Nephron (organoid): Measurements from ENCODE around the gene FOXA3.

Experiments
- H3K27ac Mint-ChIP-seq, 3 experiments: 2 replicates each; pipeline ENCODE4 v1.8.0; 2020; ENCODE audit warnings: mixed read lengths in 3 of 3, mild to moderate bottlenecking in 2 of 3, moderate library complexity in 1 of 3
- H3K27me3 Mint-ChIP-seq: 2 replicates; pipeline ENCODE4 v1.8.0; 2021; ENCODE audit warnings: low read depth, mild to moderate bottlenecking, moderate library complexity, mixed read lengths
- H3K36me3 Mint-ChIP-seq: 2 replicates; pipeline ENCODE4 v1.8.0; 2020; ENCODE audit warnings: low read depth, mixed read lengths
- H3K4me1 Mint-ChIP-seq: 2 replicates; pipeline ENCODE4 v1.8.0; 2020; ENCODE audit warnings: mixed read lengths
- H3K4me3 Mint-ChIP-seq, 3 experiments: 2 replicates each; pipeline ENCODE4 v1.8.0; 2020; ENCODE audit warnings: mild to moderate bottlenecking in 3 of 3, mixed read lengths in 3 of 3, moderate library complexity in 2 of 3
- H3K9me3 Mint-ChIP-seq: 2 replicates; pipeline ENCODE4 v1.8.0; 2020; ENCODE audit warnings: mixed read lengths
- CTCF ChIP-seq, 3 experiments: fragments of 200-600 bp; sonication (generic); IDR thresholded peaks; one replicate each; pipeline ENCODE4 v1.5.0; 2021; ENCODE audit warnings: antibody characterized with exemption in 3 of 3; ENCODE audit not compliant: unreplicated experiment in 3 of 3

The FOXA3 gene

GRCh38 chr19:45917421-45918091, 53.4 kb downstream of the FOXA3 start:
- no peaks in the 10 kb centered on the region for H3K9me3 Mint-ChIP-seq
- H3K27me3 Mint-ChIP-seq: peaks cover 38% of the 10 kb centered on the region
- H3K4me1 Mint-ChIP-seq: no peaks in the 10 kb centered on the region
- H3K4me3 Mint-ChIP-seq: no peak overlapping the region
- no peaks in the 10 kb centered on the region for H3K36me3 Mint-ChIP-seq
- TF ChIP-seq CTCF (IDR thresholded peaks at IDR 0.05; ENCODE audit: unreplicated experiment in 3 of 3): no peak
- no peak overlapping the region for H3K27ac Mint-ChIP-seq

- H3K4me1 Mint-ChIP-seq: no peaks in the 10 kb centered on the region
- no peaks in the 10 kb centered on the region for H3K9me3 Mint-ChIP-seq
- H3K27me3 Mint-ChIP-seq: peaks cover 34% of the 10 kb centered on the region
- no peaks in the 10 kb centered on the region for H3K36me3 Mint-ChIP-seq
- no peak overlapping the region for H3K4me3 Mint-ChIP-seq
- no peak for TF ChIP-seq CTCF (IDR thresholded peaks at IDR 0.05; ENCODE audit: unreplicated experiment in 3 of 3)
- no peak overlapping the region for H3K27ac Mint-ChIP-seq
These were observed 54.6 kb downstream of the FOXA3 start for GRCh38 chr19:45918721-45919120.

- H3K27ac Mint-ChIP-seq: no peak overlapping the region
- H3K4me3 Mint-ChIP-seq: no peak overlapping the region
- no peak for TF ChIP-seq CTCF (IDR thresholded peaks at IDR 0.05; ENCODE audit: unreplicated experiment in 3 of 3)
- peaks cover 39% of the 10 kb centered on the region for H3K27me3 Mint-ChIP-seq
- H3K36me3 Mint-ChIP-seq: no peaks in the 10 kb centered on the region
- no peaks in the 10 kb centered on the region for H3K4me1 Mint-ChIP-seq
- H3K9me3 Mint-ChIP-seq: no peaks in the 10 kb centered on the region
These were observed 55.6 kb downstream of the FOXA3 start for GRCh38 chr19:45919678-45920077.

- Mint-ChIP-seq H3K27ac (no peak overlapping the region), H3K4me1 (no peaks in the 10 kb centered on the region), H3K27me3 (peaks cover 43% of the 10 kb centered on the region), H3K9me3 (peaks cover 3% of the 10 kb centered on the region), H3K4me3 (no peak overlapping the region), H3K36me3 (no peaks in the 10 kb centered on the region)
- no peak for TF ChIP-seq CTCF (IDR thresholded peaks at IDR 0.05; ENCODE audit: unreplicated experiment in 3 of 3)
These were observed 56.3 kb downstream of the FOXA3 start for GRCh38 chr19:45920458-45920857.

- Mint-ChIP-seq H3K9me3 (peaks cover 3% of the 10 kb centered on the region), H3K36me3 (no peaks in the 10 kb centered on the region), H3K27me3 (peaks cover 40% of the 10 kb centered on the region), H3K4me1 (no peaks in the 10 kb centered on the region), H3K27ac (no peak overlapping the region), H3K4me3 (no peak overlapping the region)
- TF ChIP-seq CTCF (IDR thresholded peaks at IDR 0.05; ENCODE audit: unreplicated experiment in 3 of 3): no peak
These were observed 58.2 kb downstream of the FOXA3 start for GRCh38 chr19:45922281-45922680.
